GM21526 (cell line): ENCODE data around the gene C2CD4C.
"Not testable (repeated sequence)": the region's sequence is repeated elsewhere in the genome, so short reads cannot be mapped to it uniquely, and the experiment has no call there.

Source experiments
- ATAC-seq: cut with Tn5 transposase; IDR thresholded peaks from one replicate; pipeline ENCODE4 v1.9.1; 2021; ENCODE audit warnings: moderate library complexity; ENCODE audit not compliant: unreplicated experiment, low FRiP score

Gene C2CD4C

GRCh38 chr19:369876-370275, 39.1 kb downstream of the C2CD4C start:
- no peak for ATAC-seq

GRCh38 chr19:369256-369655, 39.7 kb downstream of the C2CD4C start:
- no peak for ATAC-seq

- no peak for ATAC-seq
These were observed 40.3 kb downstream of the C2CD4C start for GRCh38 chr19:368630-369024.

GRCh38 chr19:367963-368629, 40.9 kb downstream of the C2CD4C start:
- no peak for ATAC-seq

- ATAC-seq: no peak
These were observed 41.4 kb downstream of the C2CD4C start for GRCh38 chr19:367561-367960.

- no peak for ATAC-seq
These were observed 42.0 kb downstream of the C2CD4C start for GRCh38 chr19:366951-367350.

GRCh38 chr19:366205-366783, 42.7 kb downstream of the C2CD4C start:
- no peak for ATAC-seq

GRCh38 chr19:364496-365287, 44.3 kb downstream of the C2CD4C start:
- no peak for ATAC-seq

GRCh38 chr19:362683-363082, 46.3 kb downstream of the C2CD4C start:
- no peak for ATAC-seq

GRCh38 chr19:362154-362553, 46.8 kb downstream of the C2CD4C start:
- no peak for ATAC-seq

GRCh38 chr19:359653-359925, 49.4 kb downstream of the C2CD4C start:
- no peak for ATAC-seq

- ATAC-seq: not testable (repeated sequence)
These were observed 53.4 kb downstream of the C2CD4C start for GRCh38 chr19:355536-355935.
